Panc1 (cell line): ENCODE data around the gene PSRC1.

Experiments
- SIN3A ChIP-seq: IDR thresholded peaks from 2 replicates; pipeline ENCODE4 v1.6.1; 2012; ENCODE audit warnings: low read depth, mild to moderate bottlenecking, low read length, moderate library complexity, borderline replicate concordance; ENCODE audit not compliant: insufficient read depth
- TCF7L2 ChIP-seq: IDR thresholded peaks from 2 replicates; pipeline ENCODE4 v1.6.1; 2011; ENCODE audit warnings: mild to moderate bottlenecking, low read depth, low read length, inconsistent platforms
- TF ChIP-seq, protein P1 (sequence below): fragments of 450-650 bp; IDR thresholded peaks from 2 replicates; pipeline ENCODE4 v1.5.1; 2017; ENCODE audit warnings: mild to moderate bottlenecking
- TF ChIP-seq, protein P2 (sequence below), 2 experiments: IDR thresholded peaks; 2 replicates each; pipeline ENCODE4 v1.6.1; 2011 to 2012; ENCODE audit warnings: low read depth in 2 of 2, control low read depth in 1 of 2, low read length in 1 of 2, mild to moderate bottlenecking in 1 of 2, moderate library complexity in 1 of 2; ENCODE audit not compliant: insufficient read depth in 1 of 2

DNA sequence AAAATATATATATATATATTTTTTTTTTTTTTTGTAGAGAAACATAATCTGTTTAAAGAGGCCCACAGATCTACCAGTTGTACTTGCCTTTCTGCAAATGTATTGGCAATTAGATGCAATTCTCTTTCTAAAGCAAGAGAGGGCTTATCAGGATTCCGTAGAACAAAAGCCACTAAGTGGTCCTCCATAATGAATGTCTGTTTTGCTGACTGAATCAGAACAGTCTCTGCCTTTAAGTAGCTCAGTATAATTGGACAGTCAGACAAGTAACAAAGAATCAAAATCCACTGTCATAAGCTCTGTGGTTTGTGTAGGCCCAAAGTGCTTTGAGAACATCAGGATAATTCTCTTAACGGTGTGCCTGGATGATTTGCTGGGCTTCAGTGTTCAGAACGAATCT lies 51.9 kb downstream of the PSRC1 start:
- TF ChIP-seq, protein P1, sequence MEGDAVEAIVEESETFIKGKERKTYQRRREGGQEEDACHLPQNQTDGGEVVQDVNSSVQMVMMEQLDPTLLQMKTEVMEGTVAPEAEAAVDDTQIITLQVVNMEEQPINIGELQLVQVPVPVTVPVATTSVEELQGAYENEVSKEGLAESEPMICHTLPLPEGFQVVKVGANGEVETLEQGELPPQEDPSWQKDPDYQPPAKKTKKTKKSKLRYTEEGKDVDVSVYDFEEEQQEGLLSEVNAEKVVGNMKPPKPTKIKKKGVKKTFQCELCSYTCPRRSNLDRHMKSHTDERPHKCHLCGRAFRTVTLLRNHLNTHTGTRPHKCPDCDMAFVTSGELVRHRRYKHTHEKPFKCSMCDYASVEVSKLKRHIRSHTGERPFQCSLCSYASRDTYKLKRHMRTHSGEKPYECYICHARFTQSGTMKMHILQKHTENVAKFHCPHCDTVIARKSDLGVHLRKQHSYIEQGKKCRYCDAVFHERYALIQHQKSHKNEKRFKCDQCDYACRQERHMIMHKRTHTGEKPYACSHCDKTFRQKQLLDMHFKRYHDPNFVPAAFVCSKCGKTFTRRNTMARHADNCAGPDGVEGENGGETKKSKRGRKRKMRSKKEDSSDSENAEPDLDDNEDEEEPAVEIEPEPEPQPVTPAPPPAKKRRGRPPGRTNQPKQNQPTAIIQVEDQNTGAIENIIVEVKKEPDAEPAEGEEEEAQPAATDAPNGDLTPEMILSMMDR: no peak
- TF ChIP-seq, protein P2, sequence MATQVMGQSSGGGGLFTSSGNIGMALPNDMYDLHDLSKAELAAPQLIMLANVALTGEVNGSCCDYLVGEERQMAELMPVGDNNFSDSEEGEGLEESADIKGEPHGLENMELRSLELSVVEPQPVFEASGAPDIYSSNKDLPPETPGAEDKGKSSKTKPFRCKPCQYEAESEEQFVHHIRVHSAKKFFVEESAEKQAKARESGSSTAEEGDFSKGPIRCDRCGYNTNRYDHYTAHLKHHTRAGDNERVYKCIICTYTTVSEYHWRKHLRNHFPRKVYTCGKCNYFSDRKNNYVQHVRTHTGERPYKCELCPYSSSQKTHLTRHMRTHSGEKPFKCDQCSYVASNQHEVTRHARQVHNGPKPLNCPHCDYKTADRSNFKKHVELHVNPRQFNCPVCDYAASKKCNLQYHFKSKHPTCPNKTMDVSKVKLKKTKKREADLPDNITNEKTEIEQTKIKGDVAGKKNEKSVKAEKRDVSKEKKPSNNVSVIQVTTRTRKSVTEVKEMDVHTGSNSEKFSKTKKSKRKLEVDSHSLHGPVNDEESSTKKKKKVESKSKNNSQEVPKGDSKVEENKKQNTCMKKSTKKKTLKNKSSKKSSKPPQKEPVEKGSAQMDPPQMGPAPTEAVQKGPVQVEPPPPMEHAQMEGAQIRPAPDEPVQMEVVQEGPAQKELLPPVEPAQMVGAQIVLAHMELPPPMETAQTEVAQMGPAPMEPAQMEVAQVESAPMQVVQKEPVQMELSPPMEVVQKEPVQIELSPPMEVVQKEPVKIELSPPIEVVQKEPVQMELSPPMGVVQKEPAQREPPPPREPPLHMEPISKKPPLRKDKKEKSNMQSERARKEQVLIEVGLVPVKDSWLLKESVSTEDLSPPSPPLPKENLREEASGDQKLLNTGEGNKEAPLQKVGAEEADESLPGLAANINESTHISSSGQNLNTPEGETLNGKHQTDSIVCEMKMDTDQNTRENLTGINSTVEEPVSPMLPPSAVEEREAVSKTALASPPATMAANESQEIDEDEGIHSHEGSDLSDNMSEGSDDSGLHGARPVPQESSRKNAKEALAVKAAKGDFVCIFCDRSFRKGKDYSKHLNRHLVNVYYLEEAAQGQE (IDR thresholded peaks at IDR 0.05; ENCODE audit: insufficient read depth in 1 of 2, low read depth in 2 of 2, low read length in 1 of 2): no peak
- no peak for TF ChIP-seq TCF7L2
- TF ChIP-seq SIN3A: no peak
